Vagina (tissue), 2 donors: ENCODE data around the gene GUCY2F.

Experiments used
- POLR2A ChIP-seq, 2 donors: fragments of 450-650 bp; IDR thresholded peaks; one replicate each; pipeline ENCODE4 v1.6.1; 2017; ENCODE audit warnings: antibody characterized with exemption in 2 of 2, mild to moderate bottlenecking in 2 of 2, moderate library complexity in 2 of 2
- TF ChIP-seq, protein P1 (sequence below), 3 experiments: fragments of 450-650 bp in 2 of 3; fragments of 200-600 bp in 1 of 3; sonication (generic) in 1 of 3; IDR thresholded peaks; one replicate each; pipeline ENCODE4 v1.5.1; 2017 to 2019; ENCODE audit warnings: antibody characterized with exemption in 3 of 3, mild to moderate bottlenecking in 2 of 3, moderate library complexity in 2 of 3

DNA sequence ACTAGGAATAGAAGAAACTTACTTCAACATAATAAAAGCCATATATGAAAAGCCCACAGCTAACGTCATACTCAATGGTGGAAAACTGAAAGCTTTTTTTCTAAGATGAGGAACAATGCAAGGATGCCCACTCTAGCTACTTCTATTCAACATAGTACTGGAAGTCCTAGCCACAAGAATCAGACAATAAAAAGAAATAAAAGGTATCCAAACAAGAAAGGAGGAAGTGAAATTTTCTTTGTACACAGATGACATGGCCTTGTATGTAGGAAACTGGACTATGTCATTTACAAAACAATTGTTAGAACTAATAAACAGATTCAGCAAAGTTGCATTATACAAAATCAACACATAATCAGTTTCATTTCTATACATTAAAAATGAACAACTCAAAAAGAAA, 29.2 kb upstream of the GUCY2F start:
- no peak for TF ChIP-seq POLR2A (IDR thresholded peaks at IDR 0.05)
- TF ChIP-seq, protein P1, sequence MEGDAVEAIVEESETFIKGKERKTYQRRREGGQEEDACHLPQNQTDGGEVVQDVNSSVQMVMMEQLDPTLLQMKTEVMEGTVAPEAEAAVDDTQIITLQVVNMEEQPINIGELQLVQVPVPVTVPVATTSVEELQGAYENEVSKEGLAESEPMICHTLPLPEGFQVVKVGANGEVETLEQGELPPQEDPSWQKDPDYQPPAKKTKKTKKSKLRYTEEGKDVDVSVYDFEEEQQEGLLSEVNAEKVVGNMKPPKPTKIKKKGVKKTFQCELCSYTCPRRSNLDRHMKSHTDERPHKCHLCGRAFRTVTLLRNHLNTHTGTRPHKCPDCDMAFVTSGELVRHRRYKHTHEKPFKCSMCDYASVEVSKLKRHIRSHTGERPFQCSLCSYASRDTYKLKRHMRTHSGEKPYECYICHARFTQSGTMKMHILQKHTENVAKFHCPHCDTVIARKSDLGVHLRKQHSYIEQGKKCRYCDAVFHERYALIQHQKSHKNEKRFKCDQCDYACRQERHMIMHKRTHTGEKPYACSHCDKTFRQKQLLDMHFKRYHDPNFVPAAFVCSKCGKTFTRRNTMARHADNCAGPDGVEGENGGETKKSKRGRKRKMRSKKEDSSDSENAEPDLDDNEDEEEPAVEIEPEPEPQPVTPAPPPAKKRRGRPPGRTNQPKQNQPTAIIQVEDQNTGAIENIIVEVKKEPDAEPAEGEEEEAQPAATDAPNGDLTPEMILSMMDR (IDR thresholded peaks at IDR 0.05), result no peak
